HepG2 (cell line): Measurements from ENCODE around the gene THAP10. TPM values are rescaled to one million over a fixed set of nuclear protein-coding genes. Genes with fewer than 3 reads are reported as not detected.

Experiments
- ATAC-seq: fragments of 200-7000 bp; cut with Tn5 transposase; 3 replicates; pipeline ENCODE4 v1.9.1; 2020; ENCODE audit warnings: mild to moderate bottlenecking, moderate library complexity
- BruUV-seq: library from RNA; stranded (reverse); fragments of 400-500 nt; replicated peaks from 2 replicates; lab custom pipeline; 2021; lab: Mats Ljungman, UMichigan
- CTCF ChIA-PET: fragments of 300-600 bp; formaldehyde crosslinking; extraction: SDS; loops from one replicate; lab custom pipeline; 2021; ENCODE audit warnings: low total read pairs, inconsistent platforms, low intra/inter-chr PET ratio; lab: Yijun Ruan, JAX
- POLR2A ChIA-PET: fragments of 350-600 bp; sonication (Branson Sonifier 250); formaldehyde crosslinking; loops from one replicate; lab custom pipeline; 2020; ENCODE audit warnings: antibody characterized with exemption, inconsistent platforms; lab: Yijun Ruan, JAX
- DNase-seq: peaks from one replicate; pipeline ENCODE4 v3.0.0-alpha.2; 2015; ENCODE audit warnings: low spot score
- FAIRE-seq: peaks from 3 replicates; lab custom pipeline; 2011; peaks lifted over from hg19 to GRCh38; lab: Jason Lieb, UNC
- H2AFZ ChIP-seq: one replicate; pipeline ENCODE4 v1.6.1; 2011; ENCODE audit warnings: low read length, inconsistent platforms
- H3K27ac ChIP-seq: fragments of 300-600 bp; 3 replicates; pipeline ENCODE4 v1.8.0; 2011; ENCODE audit warnings: mixed run types, mild to moderate bottlenecking, mixed read lengths, low read length, inconsistent platforms; ENCODE audit not compliant: insufficient read depth; ENCODE audit errors: extremely low read length
- H3K27me3 ChIP-seq, 2 experiments: fragments of 200-600 bp in 1 of 2; 2 replicates in 1 of 2; 3 replicates in 1 of 2; pipeline versions ENCODE4 v1.6.0 to v1.8.0; 2011; ENCODE audit warnings: low read length in 2 of 2, mild to moderate bottlenecking in 2 of 2, moderate library complexity in 2 of 2, inconsistent platforms in 1 of 2; ENCODE audit not compliant: insufficient read depth in 2 of 2, control insufficient read depth in 1 of 2
- H3K36me3 ChIP-seq, 2 experiments: fragments of 200-600 bp in 1 of 2; replicated peaks in 1 of 2; 2 replicates in 1 of 2; 3 replicates in 1 of 2; pipeline versions ENCODE4 v1.5.1 to v1.8.0; 2011; ENCODE audit warnings: low read length in 2 of 2, inconsistent platforms in 1 of 2; ENCODE audit not compliant: insufficient read depth in 2 of 2, control insufficient read depth in 1 of 2
- H3K4me1 ChIP-seq: 2 replicates; pipeline ENCODE4 v1.5.1; 2012; ENCODE audit warnings: low read length, inconsistent platforms; ENCODE audit not compliant: insufficient read depth
- H3K4me2 ChIP-seq: 2 replicates; pipeline ENCODE4 v1.6.0; 2011; ENCODE audit warnings: low read depth, low read length, inconsistent platforms
- H3K4me3 ChIP-seq, 3 experiments: fragments of 200-600 bp in 1 of 3; sonication (generic), shearing (Covaris generic) in 1 of 3; replicated peaks in 1 of 3; 2 replicates each; pipeline ENCODE4 v1.5.1; 2011 to 2016; ENCODE audit warnings: low read length in 3 of 3, inconsistent platforms in 2 of 3, low read depth in 2 of 3, mild to moderate bottlenecking in 2 of 3, control low read depth in 1 of 3, mixed read lengths in 1 of 3; ENCODE audit not compliant: insufficient read depth in 1 of 3
- H3K79me2 ChIP-seq: one replicate; pipeline ENCODE4 v1.6.1; 2011; ENCODE audit warnings: low read length, inconsistent platforms; ENCODE audit not compliant: insufficient read depth
- H3K9ac ChIP-seq: 2 replicates; pipeline ENCODE4 v1.6.0; 2011; ENCODE audit warnings: mild to moderate bottlenecking, low read depth, low read length, inconsistent platforms; ENCODE audit not compliant: insufficient read depth
- H3K9me3 ChIP-seq: 2 replicates; pipeline ENCODE4 v1.5.1; 2012; ENCODE audit warnings: mild to moderate bottlenecking, low read length
- H4K20me1 ChIP-seq: 2 replicates; pipeline ENCODE4 v1.6.0; 2011; ENCODE audit warnings: inconsistent platforms, mild to moderate bottlenecking, low read length, moderate library complexity; ENCODE audit not compliant: insufficient read depth
- AGO1 ChIP-seq: fragments of 200-400 bp; formaldehyde crosslinking; IDR thresholded peaks from 2 replicates; pipeline ENCODE4 v1.6.1; 2017; ENCODE audit warnings: mild to moderate bottlenecking, low read depth, low read length, moderate library complexity; ENCODE audit not compliant: poor library complexity, severe bottlenecking
- FOSL2 ChIP-seq: sonication (generic); formaldehyde crosslinking; IDR thresholded peaks from 2 replicates; pipeline ENCODE4 v1.4.0; 2020; ENCODE audit warnings: missing genetic modification reagents
- GABPB1 ChIP-seq: IDR thresholded peaks from 2 replicates; pipeline ENCODE4 v1.6.1; 2016; ENCODE audit warnings: mild to moderate bottlenecking, missing genetic modification reagents, moderate library complexity, missing compliant biosample characterization
- HMGXB3 ChIP-seq: sonication (generic); formaldehyde crosslinking; IDR thresholded peaks from 2 replicates; pipeline ENCODE4 v1.4.0; 2020; ENCODE audit warnings: missing genetic modification reagents, borderline replicate concordance
- NR1H2 ChIP-seq: sonication (generic); formaldehyde crosslinking; IDR thresholded peaks from 2 replicates; pipeline ENCODE4 v1.8.1; 2022; ENCODE audit warnings: low read depth, missing genetic modification reagents, borderline replicate concordance
- NRL ChIP-seq: sonication (generic); formaldehyde crosslinking; IDR thresholded peaks from 2 replicates; pipeline ENCODE4 v1.5.0; 2020; ENCODE audit warnings: missing genetic modification reagents, mild to moderate bottlenecking, moderate library complexity, borderline replicate concordance
- PITX1 ChIP-seq: sonication (generic); formaldehyde crosslinking; IDR thresholded peaks from 2 replicates; pipeline ENCODE4 v1.5.1; 2020; ENCODE audit warnings: mild to moderate bottlenecking, missing genetic modification reagents
- SIX1 ChIP-seq: sonication (generic); formaldehyde crosslinking; IDR thresholded peaks from 2 replicates; pipeline ENCODE4 v1.4.0; 2020; ENCODE audit warnings: missing genetic modification reagents, borderline replicate concordance
- TAF1 ChIP-seq: sonication (generic); formaldehyde crosslinking; IDR thresholded peaks from 2 replicates; pipeline ENCODE4 v1.4.0; 2020; ENCODE audit warnings: missing genetic modification reagents
- ZBTB44 ChIP-seq: sonication (generic); formaldehyde crosslinking; IDR thresholded peaks from 2 replicates; pipeline ENCODE4 v1.4.0; 2020; ENCODE audit warnings: missing genetic modification reagents
- ZNF546 ChIP-seq: sonication (generic); formaldehyde crosslinking; conservative IDR thresholded peaks from 2 replicates; pipeline ENCODE4 v1.8.1; 2023; ENCODE audit warnings: mild to moderate bottlenecking, missing genetic modification reagents
- ZNF589 ChIP-seq: sonication (generic); formaldehyde crosslinking; conservative IDR thresholded peaks from 2 replicates; pipeline ENCODE4 v1.8.0; 2022; ENCODE audit warnings: mild to moderate bottlenecking, moderate library complexity, missing genetic modification reagents
- ZNF691 ChIP-seq: sonication (generic); formaldehyde crosslinking; IDR thresholded peaks from 2 replicates; pipeline ENCODE4 v1.4.0; 2020; ENCODE audit warnings: missing genetic modification reagents, low read depth, mild to moderate bottlenecking, borderline replicate concordance
- ZNF710 ChIP-seq: sonication (generic); formaldehyde crosslinking; IDR thresholded peaks from 2 replicates; pipeline ENCODE4 v1.5.0; 2020; ENCODE audit warnings: mild to moderate bottlenecking, missing genetic modification reagents, borderline replicate concordance
- WGBS: methylation state at CpG from one replicate; pipeline ENCODE4 v1.1.6; 2017; ENCODE audit warnings: low lambda C conversion rate; 5-methylcytosine and 5-hydroxymethylcytosine counted together
- in situ Hi-C: cut with HindIII; loops from 2 replicates; pipeline ENCODE4 v1.10.0; 2017; ENCODE audit warnings: low pct_unique_long_range_greater_than_20kb; ENCODE audit not compliant: extremely low pct_ligation_motif_present
- intact Hi-C: fragments of 100-400 bp; cut with micrococcal nuclease; formaldehyde crosslinking; loops from one replicate; pipeline ENCODE4 v1.10.0; 2022; ENCODE audit not compliant: unreplicated experiment
- polyA plus RNA-seq, 8 experiments: library from polyadenylated mRNA; depleted of rRNA in 3 of 8; stranded (reverse) in 7 of 8; unstranded in 1 of 8; fragments of >200 nt; fragmentation: Illumina TruSeq in 4 of 8; extraction: Trizol in 4 of 8; gene quantifications; 2 replicates each; pipeline versions ENCODE4 v1.2.1 to v1.2.3, GENCODE V29; 2011 to 2016; ENCODE audit warnings: low read depth in 4 of 8, missing spikeins in 1 of 8, mixed read lengths in 1 of 8; ENCODE audit not compliant: insufficient read depth in 1 of 8
- total RNA-seq, 5 experiments: library from RNA; depleted of rRNA; stranded (reverse); fragments of >200 nt; fragmentation: Illumina TruSeq; extraction: Trizol; gene quantifications; 2 replicates each; pipeline ENCODE4 v1.2.3, GENCODE V29; 2016; ENCODE audit warnings: low read depth in 1 of 5

The THAP10 gene
- total and polyA plus RNA-seq, 2 of the 13 experiments (the other 11 are each of a cell fraction or from before 2014, with no cell fraction given), result 0.64 to 0.69 TPM

- Histone ChIP-seq H3K4me1 (peaks cover 33% of the 10 kb centered on the region), H4K20me1 (no peaks in the 10 kb centered on the region), H3K36me3 (no peaks in the 10 kb centered on the region), H2AFZ (peak overlapping the region; percentile 61), H3K79me2 (no peaks in the 10 kb centered on the region), H3K27ac (no peak overlapping the region), H3K4me3 (peak overlapping the region in 2 of 3 experiments; percentile 26 to 50; a peak in 3 of 6 replicates), H3K27me3 (peaks cover 0 to 4% of the 10 kb centered on the region in 2 experiments; a peak in 4 of 5 replicates), H3K9ac (no peak overlapping the region), H3K9me3 (no peaks in the 10 kb centered on the region), H3K4me2 (peak overlapping the region; percentile 71)
- in situ Hi-C loops, result no loop called here
- intact Hi-C loops, result no loop called here
- ATAC-seq, result peak; percentile 62
- no TSS peak for BruUV-seq
- CTCF ChIA-PET, result no interaction called here
- POLR2A ChIA-PET, result interaction anchor here (1.3 to 2.1 kb wide), 3 partner anchors 11 to 26 kb away, joined by 3 to 11 read pairs (median 4); no protein-coding TSS in a partner anchor
- peak; percentile 29 for DNase-seq
- peak; percentile 46 for FAIRE-seq
- WGBS, result 3% methylated on average over 5 of the region's 14 CpGs
- no peak for TF ChIP-seq PITX1
- no peak for TF ChIP-seq ZBTB44 (CRISPR knock-in tag)
- TF ChIP-seq GABPB1 (CRISPR knock-in tag), result 0 out of 2 replicates have a peak, but pooled peaks have one; percentile 39
- TF ChIP-seq ZNF546 (CRISPR knock-in tag), result no peak
- no peak for TF ChIP-seq ZNF710 (CRISPR knock-in tag)
- TF ChIP-seq ZNF589 (CRISPR knock-in tag), result no peak
- TF ChIP-seq NR1H2, result no peak
- no peak for TF ChIP-seq ZNF691 (CRISPR knock-in tag)
- TF ChIP-seq SIX1 (CRISPR knock-in tag), result no peak
- no peak for TF ChIP-seq NRL (CRISPR knock-in tag)
- TF ChIP-seq AGO1, result no peak
- no peak for TF ChIP-seq TAF1 (CRISPR knock-in tag)
- TF ChIP-seq FOSL2, result no peak
- TF ChIP-seq HMGXB3, result no peak
Measured at GRCh38 chr15:70859322-70859908, 32.8 kb downstream of the THAP10 start.
